HEK293 (cell line): ENCODE data around the gene METTL23.
A peak's percentile ranks its signal among the peaks of the same experiment; 100 is the strongest.

ENCODE experiments used
- CTCF ChIA-PET: fragments of 350-600 bp; formaldehyde crosslinking; extraction: SDS; loops from one replicate; lab custom pipeline; 2021; ENCODE audit warnings: antibody characterized with exemption; lab: Yijun Ruan, JAX
- POLR2A ChIA-PET: fragments of 300-600 bp; formaldehyde crosslinking; extraction: SDS; loops from one replicate; lab custom pipeline; 2020; ENCODE audit warnings: antibody characterized with exemption, inconsistent platforms; lab: Yijun Ruan, JAX
- H3K27ac ChIP-seq: fragments of 200-500 bp; sonication (Bioruptor generic); 2 replicates; pipeline ENCODE4 v1.5.1; 2014; ENCODE audit warnings: low read depth, low read length, control low read depth, inconsistent platforms; ENCODE audit errors: extremely low read depth
- H3K36me3 ChIP-seq, 2 experiments: fragments of 200-500 bp in 1 of 2; sonication (Bioruptor generic) in 1 of 2; 1 replicate in 1 of 2; 2 replicates in 1 of 2; pipeline ENCODE4 v1.5.1; 2014 to 2017; ENCODE audit warnings: inconsistent platforms in 2 of 2, low read length in 2 of 2; ENCODE audit not compliant: control insufficient read depth in 2 of 2, insufficient read depth in 1 of 2
- H3K4me1 ChIP-seq: fragments of 200-500 bp; sonication (Bioruptor generic); 2 replicates; pipeline ENCODE4 v1.5.1; 2014; ENCODE audit warnings: mild to moderate bottlenecking, low read length, inconsistent platforms; ENCODE audit not compliant: control insufficient read depth, insufficient read depth
- H3K4me3 ChIP-seq: 2 replicates; pipeline ENCODE4 v1.5.1; 2011; ENCODE audit warnings: low read depth, mild to moderate bottlenecking, control low read depth, low read length, moderate library complexity
- H3K9me3 ChIP-seq: fragments of 200-500 bp; sonication (Bioruptor generic); 2 replicates; pipeline ENCODE4 v1.5.1; 2014; ENCODE audit warnings: low read depth, low read length, inconsistent platforms; ENCODE audit not compliant: control insufficient read depth, insufficient read depth
- GLI2 ChIP-seq: fragments of 450-650 bp; formaldehyde crosslinking; IDR thresholded peaks from 2 replicates; pipeline ENCODE4; 2017; ENCODE audit warnings: missing biosample characterization, missing genetic modification characterization, low read depth, borderline replicate concordance
- KLF8 ChIP-seq: fragments of 450-650 bp; formaldehyde crosslinking; IDR thresholded peaks from 2 replicates; pipeline ENCODE4 v1.5.1; 2016; ENCODE audit warnings: missing biosample characterization, missing genetic modification characterization
- ZBTB10 ChIP-seq: fragments of 450-650 bp; formaldehyde crosslinking; IDR thresholded peaks from 2 replicates; pipeline ENCODE4 v1.5.1; 2016; ENCODE audit warnings: missing biosample characterization, missing genetic modification characterization
- ZFHX2 ChIP-seq: fragments of 450-650 bp; formaldehyde crosslinking; conservative IDR thresholded peaks from 2 replicates; pipeline ENCODE4 v1.5.1; 2016; ENCODE audit warnings: missing biosample characterization, missing genetic modification characterization
- ZIC2 ChIP-seq: fragments of 450-650 bp; formaldehyde crosslinking; IDR thresholded peaks from 2 replicates; pipeline ENCODE4 v1.5.1; 2016; ENCODE audit warnings: missing biosample characterization, missing genetic modification characterization
- ZNF133 ChIP-seq: fragments of 450-650 bp; formaldehyde crosslinking; IDR thresholded peaks from 2 replicates; pipeline ENCODE4 v1.5.1; 2016; ENCODE audit warnings: missing biosample characterization, missing genetic modification characterization
- ZNF175 ChIP-seq: fragments of 450-650 bp; formaldehyde crosslinking; IDR thresholded peaks from 2 replicates; pipeline ENCODE4 v1.5.1; 2016; ENCODE audit warnings: missing biosample characterization, missing genetic modification characterization
- ZNF202 ChIP-seq: fragments of 450-650 bp; formaldehyde crosslinking; IDR thresholded peaks from 2 replicates; pipeline ENCODE4 v1.5.1; 2016; ENCODE audit warnings: missing biosample characterization, missing genetic modification characterization, borderline replicate concordance
- ZNF23 ChIP-seq: fragments of 450-650 bp; formaldehyde crosslinking; IDR thresholded peaks from 2 replicates; pipeline ENCODE4 v1.5.1; 2016; ENCODE audit warnings: missing biosample characterization, missing genetic modification characterization, borderline replicate concordance
- ZNF48 ChIP-seq: fragments of 450-650 bp; formaldehyde crosslinking; IDR thresholded peaks from 2 replicates; pipeline ENCODE4 v1.5.1; 2016; ENCODE audit warnings: missing biosample characterization, missing genetic modification characterization
- ZNF514 ChIP-seq: fragments of 450-650 bp; formaldehyde crosslinking; IDR thresholded peaks from 2 replicates; pipeline ENCODE4 v1.5.1; 2016; ENCODE audit warnings: missing biosample characterization, missing genetic modification characterization
- ZNF544 ChIP-seq: fragments of 450-650 bp; formaldehyde crosslinking; IDR thresholded peaks from 2 replicates; pipeline ENCODE4 v1.5.0; 2017; ENCODE audit warnings: missing biosample characterization, missing genetic modification characterization
- ZNF623 ChIP-seq: fragments of 450-650 bp; formaldehyde crosslinking; IDR thresholded peaks from 2 replicates; pipeline ENCODE4 v1.5.1; 2016; ENCODE audit warnings: missing biosample characterization, missing genetic modification characterization
- ZSCAN30 ChIP-seq: fragments of 450-650 bp; IDR thresholded peaks from 2 replicates; pipeline ENCODE4 v1.5.1; 2018; ENCODE audit warnings: missing biosample characterization, mild to moderate bottlenecking, missing genetic modification characterization, moderate library complexity
- TF ChIP-seq, protein P1 (sequence below): fragments of 450-650 bp; formaldehyde crosslinking; IDR thresholded peaks from 2 replicates; pipeline ENCODE4 v1.5.1; 2017; ENCODE audit warnings: missing biosample characterization, missing genetic modification characterization

Gene METTL23

GRCh38 chr17:76753061-76753961 lies 26.7 kb downstream of the METTL23 start:
- POLR2A ChIA-PET = interaction anchor here (0.7 kb wide), 1 partner anchor 222 kb away, joined by 4 read pairs; no protein-coding TSS in a partner anchor
- CTCF ChIA-PET = interaction anchor here (0.6 kb wide), 1 partner anchor 39 kb away, joined by 5 read pairs; no protein-coding TSS in a partner anchor
- no peak overlapping the region for H3K27ac ChIP-seq

GRCh38 chr17:76755285-76755684 lies 28.6 kb downstream of the METTL23 start:
- Histone ChIP-seq H3K4me3 (no peak overlapping the region), H3K9me3 (no peaks in the 10 kb centered on the region), H3K4me1 (no peaks in the 10 kb centered on the region), H3K27ac (no peak overlapping the region), H3K36me3 (peaks cover 54 to 61% of the 10 kb centered on the region in 2 experiments)
- ChIA-PET POLR2A (interaction anchor here (0.7 to 1.0 kb wide), 2 partner anchors 12 to 18 kb away, joined by 3 to 5 read pairs; no protein-coding TSS in a partner anchor), CTCF (interaction anchor here (0.6 to 0.7 kb wide), 6 partner anchors 33 to 350 kb away, joined by 3 to 5 read pairs (median 4); no protein-coding TSS in a partner anchor)
- TF ChIP-seq ZIC2 (tag by site-specific recombination) = no peak
- no peak for TF ChIP-seq ZNF623 (tag by site-specific recombination)
- TF ChIP-seq ZNF23 = no peak
- TF ChIP-seq, protein P1, sequence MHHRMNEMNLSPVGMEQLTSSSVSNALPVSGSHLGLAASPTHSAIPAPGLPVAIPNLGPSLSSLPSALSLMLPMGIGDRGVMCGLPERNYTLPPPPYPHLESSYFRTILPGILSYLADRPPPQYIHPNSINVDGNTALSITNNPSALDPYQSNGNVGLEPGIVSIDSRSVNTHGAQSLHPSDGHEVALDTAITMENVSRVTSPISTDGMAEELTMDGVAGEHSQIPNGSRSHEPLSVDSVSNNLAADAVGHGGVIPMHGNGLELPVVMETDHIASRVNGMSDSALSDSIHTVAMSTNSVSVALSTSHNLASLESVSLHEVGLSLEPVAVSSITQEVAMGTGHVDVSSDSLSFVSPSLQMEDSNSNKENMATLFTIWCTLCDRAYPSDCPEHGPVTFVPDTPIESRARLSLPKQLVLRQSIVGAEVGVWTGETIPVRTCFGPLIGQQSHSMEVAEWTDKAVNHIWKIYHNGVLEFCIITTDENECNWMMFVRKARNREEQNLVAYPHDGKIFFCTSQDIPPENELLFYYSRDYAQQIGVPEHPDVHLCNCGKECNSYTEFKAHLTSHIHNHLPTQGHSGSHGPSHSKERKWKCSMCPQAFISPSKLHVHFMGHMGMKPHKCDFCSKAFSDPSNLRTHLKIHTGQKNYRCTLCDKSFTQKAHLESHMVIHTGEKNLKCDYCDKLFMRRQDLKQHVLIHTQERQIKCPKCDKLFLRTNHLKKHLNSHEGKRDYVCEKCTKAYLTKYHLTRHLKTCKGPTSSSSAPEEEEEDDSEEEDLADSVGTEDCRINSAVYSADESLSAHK = peak; percentile 50; the same call in 1 of the 2 replicates
- TF ChIP-seq ZNF48 (tag by site-specific recombination) = no peak
- no peak for TF ChIP-seq ZNF544

More at GRCh38 chr17:76753061-76753961, 26.7 kb downstream of the METTL23 start:
- Histone ChIP-seq H3K4me3 (no peak overlapping the region), H3K4me1 (no peaks in the 10 kb centered on the region), H3K9me3 (no peaks in the 10 kb centered on the region), H3K36me3 (peaks cover 52 to 65% of the 10 kb centered on the region in 2 experiments)
- TF ChIP-seq ZNF514 (no peak), ZFHX2 (tag by site-specific recombination) (0 out of 2 replicates have a peak, but pooled peaks have one; percentile 27)
- TF ChIP-seq, all 188 proteins: peak for 1

DNA sequence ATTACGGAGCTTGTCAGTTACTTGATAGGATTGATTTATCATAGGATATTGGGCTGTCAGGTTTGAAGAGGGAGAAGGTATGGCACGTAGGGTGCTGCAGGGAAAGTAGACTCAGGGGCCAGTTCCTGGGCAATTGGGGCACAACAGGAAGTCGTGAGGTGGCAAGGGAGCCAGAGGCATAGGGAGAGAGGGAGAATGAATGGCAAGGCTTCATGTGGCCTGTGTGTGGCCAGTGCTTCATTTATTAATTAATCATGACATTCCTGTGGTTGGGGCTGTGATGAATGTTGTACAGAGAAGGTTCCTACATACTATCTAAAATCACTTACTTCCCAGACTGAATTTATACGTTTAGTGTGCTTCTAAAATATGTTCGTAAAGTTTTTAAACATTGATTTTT lies 30.6 kb downstream of the METTL23 start:
- Histone ChIP-seq H3K4me3 (no peak overlapping the region), H3K9me3 (no peaks in the 10 kb centered on the region), H3K4me1 (no peaks in the 10 kb centered on the region)
- CTCF ChIA-PET = interaction anchor here (0.6 kb wide), 1 partner anchor 312 kb away, joined by 3 read pairs; no protein-coding TSS in a partner anchor
- TF ChIP-seq GLI2 (tag by site-specific recombination) = no peak
- no peak for TF ChIP-seq ZSCAN30 (tag by site-specific recombination)
- TF ChIP-seq, all 188 proteins: peak for 0
- Histone ChIP-seq H3K27ac (no peak overlapping the region), H3K36me3 (peaks cover 50 to 52% of the 10 kb centered on the region in 2 experiments)
- POLR2A ChIA-PET = no interaction called here

DNA sequence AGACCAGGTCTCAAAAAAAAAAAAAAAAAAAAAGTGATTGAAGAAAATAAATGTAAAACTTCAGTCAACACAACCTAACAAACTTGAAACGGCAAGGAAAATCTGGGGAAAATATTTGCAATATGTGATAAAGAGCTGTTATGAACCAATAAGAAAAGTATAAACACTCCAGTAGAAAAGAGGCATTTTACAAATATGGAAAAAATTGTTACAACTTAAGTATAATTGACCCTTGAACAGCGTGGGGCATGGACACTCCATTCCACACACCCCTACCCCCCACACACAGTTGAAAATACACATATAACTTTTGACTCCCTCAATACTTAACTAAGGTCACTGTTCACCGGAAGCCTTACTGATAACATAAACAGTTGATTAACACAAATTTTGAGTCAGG lies 31.9 kb downstream of the METTL23 start:
- Histone ChIP-seq H3K4me1 (no peaks in the 10 kb centered on the region), H3K36me3 (peaks cover 41% of the 10 kb centered on the region in 2 experiments), H3K9me3 (no peaks in the 10 kb centered on the region), H3K27ac (no peak overlapping the region), H3K4me3 (no peak overlapping the region)
- ChIA-PET CTCF (interaction anchor here (0.6 to 0.7 kb wide), 2 partner anchors 179 to 975 kb away, joined by 3 to 4 read pairs; no protein-coding TSS in a partner anchor), POLR2A (interaction anchor here (0.6 to 0.7 kb wide), 2 partner anchors 16 to 1797 kb away, joined by 3 to 7 read pairs; no protein-coding TSS in a partner anchor)
- peak; percentile 94 for TF ChIP-seq ZNF133
- TF ChIP-seq ZSCAN30 (tag by site-specific recombination) = no peak
- TF ChIP-seq ZNF175 (tag by site-specific recombination) = no peak
- no peak for TF ChIP-seq ZNF202
- no peak for TF ChIP-seq ZBTB10 (tag by site-specific recombination)
- TF ChIP-seq KLF8 (tag by site-specific recombination) = no peak
